ENCODE measurements around the gene ZNF622.

The ZNF622 gene

GRCh38 chr5:16430349-16431089 lies 35.1 kb downstream of the ZNF622 start:
- no peak for DNase-seq (ENCODE audit: low read depth in 2 of 2)

GRCh38 chr5:16428359-16428758 lies 37.2 kb downstream of the ZNF622 start:
- no peak for DNase-seq (ENCODE audit: low read depth in 2 of 2)

- no peak for DNase-seq (ENCODE audit: low read depth in 2 of 2)
Observed at GRCh38 chr5:16427587-16427986, 38.0 kb downstream of the ZNF622 start.

- no peak for DNase-seq (ENCODE audit: low read depth in 2 of 2)
Observed at GRCh38 chr5:16418471-16418922, 47.1 kb downstream of the ZNF622 start.

GRCh38 chr5:16417398-16418074 lies 48.1 kb downstream of the ZNF622 start:
- DNase-seq (ENCODE audit: low read depth in 2 of 2), result no peak

- no peak for DNase-seq (ENCODE audit: low read depth in 2 of 2)
Observed at GRCh38 chr5:16414861-16415260, 50.7 kb downstream of the ZNF622 start.

- DNase-seq (ENCODE audit: low read depth in 2 of 2), result no peak
Observed at GRCh38 chr5:16413166-16413860, 52.3 kb downstream of the ZNF622 start.

GRCh38 chr5:16412556-16412955 lies 53.0 kb downstream of the ZNF622 start:
- no peak for DNase-seq (ENCODE audit: low read depth in 2 of 2)

GRCh38 chr5:16411741-16412455 lies 53.7 kb downstream of the ZNF622 start:
- no peak for DNase-seq (ENCODE audit: low read depth in 2 of 2)

GRCh38 chr5:16411235-16411634 lies 54.4 kb downstream of the ZNF622 start:
- no peak for DNase-seq (ENCODE audit: low read depth in 2 of 2)

- no peak for DNase-seq (ENCODE audit: low read depth in 2 of 2)
Observed at GRCh38 chr5:16410338-16410737, 55.3 kb downstream of the ZNF622 start.

- no peak for DNase-seq (ENCODE audit: low read depth in 2 of 2)
Observed at GRCh38 chr5:16406630-16407029, 59.0 kb downstream of the ZNF622 start.

- no peak for DNase-seq (ENCODE audit: low read depth in 2 of 2)
Observed at GRCh38 chr5:16406023-16406422, 59.6 kb downstream of the ZNF622 start.

All from stimulated activated CD4-positive, alpha-beta T cell treated with anti-CD3 and anti-CD28 coated beads, Interleukin-1b, Interleukin-23, amount 100 ng/mL, for 1 hour (primary cell).